Adrenal gland (tissue), 12 donors: ENCODE results near the gene AMPD3. TPM values are rescaled to one million over a fixed set of nuclear protein-coding genes. Genes with fewer than 3 reads are reported as not detected.

ENCODE experiments used
- DNase-seq, 7 donors: peaks; one replicate each; pipeline ENCODE4 v3.0.0-alpha.2; 2019 to 2020
- H3K27ac ChIP-seq, 5 donors: fragments of 200-600 bp; sonication (generic) in 4 of 5; 1 replicate in 3 of 5; 2 replicates in 2 of 5; pipeline versions ENCODE4 v1.5.1 to v1.8.0; 2016 to 2020; ENCODE audit warnings: mild to moderate bottlenecking in 1 of 5
- H3K27me3 ChIP-seq: fragments of 200-600 bp; 2 replicates; pipeline ENCODE4 v1.8.0; 2021
- H3K36me3 ChIP-seq, 2 donors: fragments of 200-600 bp; replicated peaks in 1 of 2; 1 replicate in 1 of 2; 2 replicates in 1 of 2; pipeline versions ENCODE4 v1.5.1 to v1.8.0; 2018 to 2022
- H3K4me1 ChIP-seq, 2 donors: fragments of 200-600 bp; replicated peaks in 1 of 2; 1 replicate in 1 of 2; 2 replicates in 1 of 2; pipeline versions ENCODE4 v1.5.1 to v1.8.0; 2018 to 2021
- H3K4me3 ChIP-seq, 4 donors: fragments of 200-600 bp; sonication (generic) in 3 of 4; one replicate each; pipeline ENCODE4 v1.5.1; 2016 to 2018
- H3K9me3 ChIP-seq, 3 donors: fragments of 200-600 bp; sonication (generic) in 1 of 3; replicated peaks in 1 of 3; 1 replicate in 2 of 3; 2 replicates in 1 of 3; pipeline versions ENCODE4 v1.5.1 to v1.8.0; 2016 to 2021
- POLR2A ChIP-seq, 2 donors: fragments of 450-650 bp; IDR thresholded peaks; one replicate each; pipeline ENCODE4 v1.6.1; 2017; ENCODE audit warnings: antibody characterized with exemption in 2 of 2, mild to moderate bottlenecking in 2 of 2, moderate library complexity in 1 of 2
- WGBS, 4 donors: extraction: QIAGEN DNeasy Blood & Tissue Kit in 2 of 4; methylation state at CpG; one replicate each; pipeline versions ENCODE4 v1.1.5 to v1.1.7; 2013 to 2017; 5-methylcytosine and 5-hydroxymethylcytosine counted together
- intact Hi-C, 2 donors: fragments of 100-400 bp; cut with DNase I; formaldehyde crosslinking; loops; one replicate each; pipeline versions ENCODE4 v1.14.1 to v1.15.0; 2022 to 2023
- polyA plus RNA-seq, 3 donors: library from polyadenylated mRNA; stranded (reverse); fragments of 200-250 nt in 2 of 3; fragments of 350-450 nt in 1 of 3; fragmentation: Illumina TruSeq in 1 of 3; extraction: RNeasy Lipid Tissue Mini Kit (QIAGEN cat#74804) in 1 of 3; gene quantifications; one replicate each; pipeline ENCODE4 v1.2.3, GENCODE V29; 2013 to 2014
- total RNA-seq, 9 donors: library from RNA; depleted of rRNA in 4 of 9; stranded (reverse); fragments of >200 nt in 4 of 9; fragments of 120-200 nt in 1 of 9; fragmentation: NEBNext Ultra II Directional in 1 of 9; extraction: Animal tissue kit (Norgen Biotek cat#: 25700) in 1 of 9; gene quantifications; one replicate each; pipeline versions ENCODE4 v1.1.0 to v1.2.4, GENCODE V29; 2013 to 2023
- TF ChIP-seq, protein P1 (sequence below), 6 experiments: fragments of 450-650 bp in 4 of 6; fragments of 200-600 bp in 2 of 6; sonication (generic) in 1 of 6; IDR thresholded peaks; 1 replicate in 5 of 6; 2 replicates in 1 of 6; pipeline versions ENCODE4 v1.5.1 to v1.8.0; 2016 to 2021; ENCODE audit warnings: antibody characterized with exemption in 6 of 6, mild to moderate bottlenecking in 2 of 6, moderate library complexity in 1 of 6
- donor health status: healthy with polysubstance abuse.
- donor health status: Bipolar disorder and iron deficiency.
- donor health status: DM: yes; HTN: yes; CAD: no.
- donor health status: DM: no; HTN: no; CAD: no.
- donor health status: DM: no; HTN: no; CAD: no.
- donor health status: DM: yes; HTN: yes; CAD: no.

Gene AMPD3
- total and polyA plus RNA-seq, 12 donors = 16.5 to 64.1 (median 42.9) TPM

DNA sequence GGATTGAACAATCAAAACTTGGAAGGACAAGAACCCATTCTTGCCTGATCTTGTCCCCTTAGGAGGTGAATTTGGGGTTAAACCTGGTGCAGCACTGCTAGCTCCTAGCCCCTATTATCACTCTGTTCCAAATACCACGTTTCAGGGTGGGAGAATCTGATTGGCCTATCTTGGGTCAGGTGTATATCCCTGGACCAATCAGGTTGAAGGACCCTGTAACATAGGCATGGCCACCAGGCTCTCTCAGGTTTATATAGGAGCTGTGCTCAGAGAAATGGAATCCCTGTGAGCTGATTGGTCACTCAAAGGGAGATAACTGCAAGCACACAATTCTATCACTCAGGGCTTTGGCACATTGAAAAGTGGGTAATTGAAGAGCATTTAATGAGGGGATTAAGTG, 26.6 kb upstream of the AMPD3 start:
- no peak for TF ChIP-seq POLR2A (IDR thresholded peaks at IDR 0.05)
- TF ChIP-seq, protein P1, sequence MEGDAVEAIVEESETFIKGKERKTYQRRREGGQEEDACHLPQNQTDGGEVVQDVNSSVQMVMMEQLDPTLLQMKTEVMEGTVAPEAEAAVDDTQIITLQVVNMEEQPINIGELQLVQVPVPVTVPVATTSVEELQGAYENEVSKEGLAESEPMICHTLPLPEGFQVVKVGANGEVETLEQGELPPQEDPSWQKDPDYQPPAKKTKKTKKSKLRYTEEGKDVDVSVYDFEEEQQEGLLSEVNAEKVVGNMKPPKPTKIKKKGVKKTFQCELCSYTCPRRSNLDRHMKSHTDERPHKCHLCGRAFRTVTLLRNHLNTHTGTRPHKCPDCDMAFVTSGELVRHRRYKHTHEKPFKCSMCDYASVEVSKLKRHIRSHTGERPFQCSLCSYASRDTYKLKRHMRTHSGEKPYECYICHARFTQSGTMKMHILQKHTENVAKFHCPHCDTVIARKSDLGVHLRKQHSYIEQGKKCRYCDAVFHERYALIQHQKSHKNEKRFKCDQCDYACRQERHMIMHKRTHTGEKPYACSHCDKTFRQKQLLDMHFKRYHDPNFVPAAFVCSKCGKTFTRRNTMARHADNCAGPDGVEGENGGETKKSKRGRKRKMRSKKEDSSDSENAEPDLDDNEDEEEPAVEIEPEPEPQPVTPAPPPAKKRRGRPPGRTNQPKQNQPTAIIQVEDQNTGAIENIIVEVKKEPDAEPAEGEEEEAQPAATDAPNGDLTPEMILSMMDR (IDR thresholded peaks at IDR 0.05) = no peak
- H3K27me3 ChIP-seq = no peaks in the 10 kb centered on the region
- H3K36me3 ChIP-seq = no peaks in the 10 kb centered on the region
- intact Hi-C loops = no loop called here
- 62 to 69% (median 64%) methylated on average over 1 of the region's 1 CpG for WGBS, 4 donors
- H3K4me1 ChIP-seq = no peaks in the 10 kb centered on the region
- H3K9me3 ChIP-seq = no peaks in the 10 kb centered on the region
- no peak overlapping the region for H3K4me3 ChIP-seq
- DNase-seq = no peak
- H3K27ac ChIP-seq = no peak overlapping the region

DNA sequence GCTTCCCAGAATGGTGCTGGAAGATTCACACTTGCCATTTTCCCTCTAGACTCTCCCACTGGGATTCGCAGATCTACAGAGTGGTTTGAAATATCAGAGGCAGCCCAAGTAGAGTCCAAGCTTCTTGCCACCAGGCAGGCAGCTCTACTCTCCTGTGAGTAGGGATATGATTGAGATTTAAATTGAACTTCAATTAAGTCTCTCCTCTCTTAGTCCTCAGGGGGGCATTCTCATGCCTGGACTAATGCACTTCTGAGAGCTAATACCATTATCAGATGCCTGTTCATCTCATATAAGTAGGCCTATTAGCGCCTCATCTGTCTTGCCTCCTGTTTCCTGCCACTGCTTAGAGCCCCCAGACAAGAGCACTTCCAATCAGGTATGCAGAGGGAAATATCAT, 25.5 kb upstream of the AMPD3 start:
- intact Hi-C loops = no loop called here
- TF ChIP-seq, protein P1 (IDR thresholded peaks at IDR 0.05) = no peak
- no peak for TF ChIP-seq POLR2A (IDR thresholded peaks at IDR 0.05)
- no peak overlapping the region for H3K27ac ChIP-seq
- DNase-seq = no peak
- H3K4me1 ChIP-seq = no peaks in the 10 kb centered on the region
- 80 to 91% (median 89%) methylated on average over 2 of the region's 2 CpGs for WGBS, 4 donors
- H3K36me3 ChIP-seq = no peaks in the 10 kb centered on the region
- H3K27me3 ChIP-seq = no peaks in the 10 kb centered on the region
- H3K4me3 ChIP-seq = no peak overlapping the region
- H3K9me3 ChIP-seq = no peaks in the 10 kb centered on the region

DNA sequence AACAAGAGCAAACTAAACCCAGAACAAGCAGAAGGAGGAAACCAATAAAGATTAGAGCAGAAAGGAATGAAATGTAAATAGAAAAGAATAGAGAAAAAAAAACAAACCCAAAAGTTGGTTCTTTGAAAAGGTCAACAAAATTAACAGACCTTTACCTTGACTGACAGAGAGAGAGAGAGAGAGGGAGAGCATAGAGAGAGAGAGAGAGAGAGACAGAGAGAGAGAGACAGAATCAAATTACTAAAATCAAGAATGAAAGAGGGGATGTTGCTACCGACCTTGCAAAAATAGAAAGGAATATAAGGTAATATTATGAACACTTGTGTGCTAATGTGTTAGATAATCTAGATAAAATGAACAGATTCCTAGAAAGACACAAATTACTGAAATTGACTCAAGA, 22.6 kb upstream of the AMPD3 start:
- H3K4me3 ChIP-seq = no peak overlapping the region
- intact Hi-C loops = no loop called here
- DNase-seq = no peak
- H3K9me3 ChIP-seq = no peaks in the 10 kb centered on the region
- WGBS, 4 donors = 27 to 71% (median 65%) methylated on average over 1 of the region's 1 CpG
- no peak for TF ChIP-seq POLR2A (IDR thresholded peaks at IDR 0.05)
- TF ChIP-seq, protein P1 (IDR thresholded peaks at IDR 0.05) = no peak
- H3K27ac ChIP-seq = no peak overlapping the region
- H3K4me1 ChIP-seq = no peaks in the 10 kb centered on the region
- no peaks in the 10 kb centered on the region for H3K36me3 ChIP-seq
- H3K27me3 ChIP-seq = no peaks in the 10 kb centered on the region

DNA sequence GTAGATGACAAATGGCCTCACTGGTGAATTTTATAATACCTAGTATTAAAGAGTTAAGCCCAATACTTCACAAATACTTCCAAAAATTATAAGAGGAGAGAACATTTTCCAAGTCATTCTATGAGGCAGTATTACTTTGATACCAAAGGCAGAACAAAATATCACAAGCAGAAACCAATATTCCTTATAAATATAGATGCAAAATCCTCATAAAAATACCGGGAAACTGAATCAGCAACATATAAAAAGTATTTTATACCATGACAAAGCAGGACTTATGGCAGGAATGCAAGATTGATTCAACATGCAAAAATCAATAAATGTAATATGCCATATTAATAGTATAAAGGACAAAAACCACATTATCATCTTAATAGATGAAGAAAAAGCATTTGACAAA, 22.1 kb upstream of the AMPD3 start:
- Histone ChIP-seq H3K27me3 (no peaks in the 10 kb centered on the region), H3K9me3 (no peaks in the 10 kb centered on the region), H3K36me3 (no peaks in the 10 kb centered on the region), H3K4me1 (no peaks in the 10 kb centered on the region), H3K27ac (no peak overlapping the region), H3K4me3 (no peak overlapping the region)
- no peak for TF ChIP-seq POLR2A (IDR thresholded peaks at IDR 0.05)
- TF ChIP-seq, protein P1 (IDR thresholded peaks at IDR 0.05) = no peak
- no peak for DNase-seq
- intact Hi-C loops = no loop called here
- WGBS, 4 donors = 72 to 79% (median 78%) methylated on average over 1 of the region's 1 CpG
